HFF-Myc (cell line): ENCODE measurements around the gene ZNF282.
"Not testable (repeated sequence)": the region's sequence is repeated elsewhere in the genome, so short reads cannot be mapped to it uniquely, and the experiment has no call there.

Source experiments
- DNase-seq: peaks from one replicate; pipeline ENCODE4 v3.0.0-alpha.2; 2011; ENCODE audit warnings: low read depth; ENCODE audit errors: extremely low read depth
- H3K4me3 ChIP-seq: replicated peaks from 2 replicates; pipeline ENCODE4 v1.5.1; 2011; ENCODE audit warnings: low read depth, mild to moderate bottlenecking, control low read depth, low read length
- CTCF ChIP-seq: IDR thresholded peaks from 2 replicates; pipeline ENCODE4 v1.5.1; 2012; ENCODE audit warnings: mild to moderate bottlenecking, low read depth, low read length, control low read depth; ENCODE audit errors: missing control alignments

ZNF282 gene

GRCh38 chr7:149228831-149229471, 33.6 kb downstream of the ZNF282 start:
- no peak for TF ChIP-seq CTCF
- DNase-seq, result no peak
- no peak overlapping the region for H3K4me3 ChIP-seq

- DNase-seq, result no peak
- H3K4me3 ChIP-seq, result no peak overlapping the region
- no peak for TF ChIP-seq CTCF
These were observed 34.2 kb downstream of the ZNF282 start for GRCh38 chr7:149229526-149229925.

- DNase-seq, result no peak
- no peak for TF ChIP-seq CTCF
- no peak overlapping the region for H3K4me3 ChIP-seq
These were observed 37.0 kb downstream of the ZNF282 start for GRCh38 chr7:149232362-149232761.

GRCh38 chr7:149233655-149234204, 38.4 kb downstream of the ZNF282 start:
- DNase-seq, result peak; percentile 47

GRCh38 chr7:149237502-149237901, 42.2 kb downstream of the ZNF282 start:
- no peak for TF ChIP-seq CTCF
- H3K4me3 ChIP-seq, result no peak overlapping the region
- no peak for DNase-seq

More at GRCh38 chr7:149233655-149234204, 38.4 kb downstream of the ZNF282 start:
- not testable (repeated sequence) for H3K4me3 ChIP-seq

GRCh38 chr7:149238051-149238450, 42.7 kb downstream of the ZNF282 start:
- no peak for DNase-seq
- no peak overlapping the region for H3K4me3 ChIP-seq
- TF ChIP-seq CTCF, result no peak

GRCh38 chr7:149239345-149240143, 44.2 kb downstream of the ZNF282 start, which contains the start of gene ZNF212:
ZNF212 (plus strand) TSS chr7:149239651; CDS start chr7:149239779, 128 bp downstream.
- DNase-seq, result peak; percentile 49
- peak within 1 kb of the TSS; percentile 99 for H3K4me3 ChIP-seq
- TF ChIP-seq CTCF, result peak; percentile 84
